ENCODE data around the gene INKA2.

Gene INKA2

GRCh38 chr1:111733183-111733991 lies 5.8 kb downstream of the INKA2 start:
- Mint-ChIP-seq H3K4me3 (no peak overlapping the region), H3K27me3 (ENCODE audit: low read depth) (peaks cover 11% of the 10 kb centered on the region), H3K4me1 (ENCODE audit: low read depth) (peaks cover 13% of the 10 kb centered on the region), H3K36me3 (ENCODE audit: low read depth) (no peaks in the 10 kb centered on the region), H3K9me3 (no peaks in the 10 kb centered on the region), H3K27ac (no peak overlapping the region)
- no peak for DNase-seq (ENCODE audit: low spot score)

- Mint-ChIP-seq H3K4me1 (ENCODE audit: low read depth) (peaks cover 10% of the 10 kb centered on the region), H3K36me3 (ENCODE audit: low read depth) (no peaks in the 10 kb centered on the region), H3K9me3 (no peaks in the 10 kb centered on the region), H3K4me3 (no peak overlapping the region), H3K27me3 (ENCODE audit: low read depth) (peaks cover 7% of the 10 kb centered on the region), H3K27ac (no peak overlapping the region)
- no peak for DNase-seq (ENCODE audit: low spot score)
Observed at GRCh38 chr1:111732718-111733117, 6.5 kb downstream of the INKA2 start.

- H3K27me3 Mint-ChIP-seq (ENCODE audit: low read depth): peaks cover 3% of the 10 kb centered on the region
- H3K27ac Mint-ChIP-seq: no peak overlapping the region
- H3K4me3 Mint-ChIP-seq: no peak overlapping the region
Observed at GRCh38 chr1:111731956-111732355, 7.2 kb downstream of the INKA2 start.

GRCh38 chr1:111730706-111731105 lies 8.5 kb downstream of the INKA2 start:
- Mint-ChIP-seq H3K27ac (no peak overlapping the region), H3K27me3 (ENCODE audit: low read depth) (no peaks in the 10 kb centered on the region), H3K36me3 (ENCODE audit: low read depth) (no peaks in the 10 kb centered on the region), H3K4me3 (no peak overlapping the region), H3K4me1 (ENCODE audit: low read depth) (peaks cover 4% of the 10 kb centered on the region), H3K9me3 (no peaks in the 10 kb centered on the region)
- DNase-seq (ENCODE audit: low spot score): no peak

More at GRCh38 chr1:111731956-111732355, 7.2 kb downstream of the INKA2 start:
- DNase-seq (ENCODE audit: low spot score): no peak
- no peaks in the 10 kb centered on the region for H3K36me3 Mint-ChIP-seq (ENCODE audit: low read depth)
- H3K9me3 Mint-ChIP-seq: no peaks in the 10 kb centered on the region
- H3K4me1 Mint-ChIP-seq (ENCODE audit: low read depth): peaks cover 4% of the 10 kb centered on the region

- H3K27me3 Mint-ChIP-seq (ENCODE audit: low read depth): no peaks in the 10 kb centered on the region
- H3K27ac Mint-ChIP-seq: no peak overlapping the region
- no peaks in the 10 kb centered on the region for H3K36me3 Mint-ChIP-seq (ENCODE audit: low read depth)
- H3K4me1 Mint-ChIP-seq (ENCODE audit: low read depth): peaks cover 4% of the 10 kb centered on the region
- no peaks in the 10 kb centered on the region for H3K9me3 Mint-ChIP-seq
- no peak overlapping the region for H3K4me3 Mint-ChIP-seq
- DNase-seq (ENCODE audit: low spot score): no peak
Observed at GRCh38 chr1:111729946-111730681, 9.1 kb downstream of the INKA2 start.

- H3K27me3 Mint-ChIP-seq (ENCODE audit: low read depth): no peaks in the 10 kb centered on the region
- no peaks in the 10 kb centered on the region for H3K9me3 Mint-ChIP-seq
- H3K4me3 Mint-ChIP-seq: no peak overlapping the region
- no peak overlapping the region for H3K27ac Mint-ChIP-seq
- peaks cover 4% of the 10 kb centered on the region for H3K4me1 Mint-ChIP-seq (ENCODE audit: low read depth)
- no peak for DNase-seq (ENCODE audit: low spot score)
- H3K36me3 Mint-ChIP-seq (ENCODE audit: low read depth): no peaks in the 10 kb centered on the region
Observed at GRCh38 chr1:111729271-111729921, 9.8 kb downstream of the INKA2 start.

- H3K27ac Mint-ChIP-seq: no peak overlapping the region
- peaks cover 3% of the 10 kb centered on the region for H3K4me1 Mint-ChIP-seq (ENCODE audit: low read depth)
- H3K36me3 Mint-ChIP-seq (ENCODE audit: low read depth): no peaks in the 10 kb centered on the region
- H3K27me3 Mint-ChIP-seq (ENCODE audit: low read depth): no peaks in the 10 kb centered on the region
- DNase-seq (ENCODE audit: low spot score): no peak
- no peaks in the 10 kb centered on the region for H3K9me3 Mint-ChIP-seq
- no peak overlapping the region for H3K4me3 Mint-ChIP-seq
Observed at GRCh38 chr1:111727056-111727455, 12.1 kb downstream of the INKA2 start.

GRCh38 chr1:111725192-111725591 lies 14.0 kb downstream of the INKA2 start:
- no peaks in the 10 kb centered on the region for H3K36me3 Mint-ChIP-seq (ENCODE audit: low read depth)
- no peaks in the 10 kb centered on the region for H3K27me3 Mint-ChIP-seq (ENCODE audit: low read depth)
- peaks cover 3% of the 10 kb centered on the region for H3K4me1 Mint-ChIP-seq (ENCODE audit: low read depth)
- DNase-seq (ENCODE audit: low spot score): no peak
- H3K9me3 Mint-ChIP-seq: no peaks in the 10 kb centered on the region
- H3K4me3 Mint-ChIP-seq: no peak overlapping the region
- H3K27ac Mint-ChIP-seq: no peak overlapping the region

GRCh38 chr1:111723871-111724270 lies 15.3 kb downstream of the INKA2 start:
- no peaks in the 10 kb centered on the region for H3K36me3 Mint-ChIP-seq (ENCODE audit: low read depth)
- H3K4me3 Mint-ChIP-seq: no peak overlapping the region
- H3K4me1 Mint-ChIP-seq (ENCODE audit: low read depth): peaks cover 3% of the 10 kb centered on the region
- no peak for DNase-seq (ENCODE audit: low spot score)
- no peaks in the 10 kb centered on the region for H3K27me3 Mint-ChIP-seq (ENCODE audit: low read depth)
- no peaks in the 10 kb centered on the region for H3K9me3 Mint-ChIP-seq
- H3K27ac Mint-ChIP-seq: no peak overlapping the region

GRCh38 chr1:111723091-111723806 lies 15.9 kb downstream of the INKA2 start:
- Mint-ChIP-seq H3K27me3 (ENCODE audit: low read depth) (no peaks in the 10 kb centered on the region), H3K36me3 (ENCODE audit: low read depth) (no peaks in the 10 kb centered on the region), H3K4me3 (no peak overlapping the region), H3K27ac (no peak overlapping the region), H3K4me1 (ENCODE audit: low read depth) (peaks cover 3% of the 10 kb centered on the region), H3K9me3 (no peaks in the 10 kb centered on the region)
- DNase-seq (ENCODE audit: low spot score): no peak

GRCh38 chr1:111720977-111721786 lies 18.0 kb downstream of the INKA2 start:
- no peak for DNase-seq (ENCODE audit: low spot score)
- Mint-ChIP-seq H3K9me3 (no peaks in the 10 kb centered on the region), H3K27ac (no peak overlapping the region), H3K4me3 (no peak overlapping the region), H3K27me3 (ENCODE audit: low read depth) (no peaks in the 10 kb centered on the region), H3K36me3 (ENCODE audit: low read depth) (peaks cover 8% of the 10 kb centered on the region), H3K4me1 (ENCODE audit: low read depth) (peaks cover 10% of the 10 kb centered on the region)

GRCh38 chr1:111720274-111720976 lies 18.8 kb downstream of the INKA2 start:
- no peak for DNase-seq (ENCODE audit: low spot score)
- Mint-ChIP-seq H3K9me3 (no peaks in the 10 kb centered on the region), H3K4me1 (ENCODE audit: low read depth) (peaks cover 10% of the 10 kb centered on the region), H3K27me3 (ENCODE audit: low read depth) (no peaks in the 10 kb centered on the region), H3K36me3 (ENCODE audit: low read depth) (peaks cover 9% of the 10 kb centered on the region), H3K27ac (no peak overlapping the region), H3K4me3 (no peak overlapping the region)

Data from T-helper 2 cell treated with Interferon-gamma antibody and Interleukin-4, amounts not matched to agents 5 μg/mL and 100 μg/mL, for 36 hours (primary cell).